Measurements from ENCODE around the gene GNB1. TPM values are rescaled to one million over a fixed set of nuclear protein-coding genes. Genes with fewer than 3 reads are reported as not detected.

GNB1 gene
- polyA plus RNA-seq, 1 of the 3 experiments (the other 2 are of a cell fraction), result 355 TPM

DNA sequence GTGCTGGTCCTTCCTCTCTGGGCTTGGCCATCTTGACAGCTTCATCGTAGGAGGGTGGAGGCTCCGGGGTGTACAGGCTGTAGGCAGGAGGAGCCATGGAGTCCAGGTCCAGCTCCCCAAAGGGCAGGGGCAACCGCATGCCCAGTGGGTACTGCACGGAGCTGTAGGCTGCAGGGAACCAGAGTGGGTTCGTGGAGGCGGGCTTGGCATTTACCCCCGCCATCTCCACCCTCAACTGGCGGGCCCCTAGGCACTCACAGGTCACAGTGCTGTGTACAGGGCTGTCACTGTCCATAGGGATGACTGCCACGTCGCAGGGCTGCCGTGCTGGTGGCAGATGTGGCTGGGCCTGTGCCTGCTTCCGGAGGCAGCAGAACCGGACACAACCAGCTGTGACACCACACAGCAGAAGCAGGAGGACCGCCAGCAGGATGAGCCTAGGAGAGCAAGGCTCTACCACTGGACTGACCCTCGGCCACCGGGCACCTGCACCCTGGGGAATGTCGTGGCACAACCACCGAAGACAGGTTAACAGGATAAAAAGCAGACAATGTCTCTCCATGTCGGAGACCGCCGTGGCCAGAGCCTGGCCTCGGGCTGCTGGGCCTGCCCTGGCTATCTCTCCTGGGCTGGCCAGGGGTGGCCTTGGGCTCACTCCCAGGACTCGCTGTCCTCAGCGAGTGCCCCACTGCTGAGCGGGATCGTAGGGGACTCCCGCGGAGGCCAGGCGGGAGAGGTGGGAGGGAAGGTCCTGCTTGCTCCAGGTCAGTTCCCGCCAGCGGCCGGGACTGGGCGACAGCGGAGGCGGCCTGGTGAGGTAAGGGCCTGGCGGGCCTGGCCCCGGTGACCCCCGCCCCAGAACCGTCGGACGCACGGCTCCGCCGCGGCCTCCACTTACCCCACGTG, 27.4 kb upstream of the GNB1 start:
- Histone ChIP-seq H3K4me1 (ENCODE audit: control insufficient read depth in 1 of 2, insufficient read depth in 2 of 2, low read depth in 1 of 2, low read length in 1 of 2) (peaks cover 0 to 19% of the 10 kb centered on the region in 2 experiments; a peak in 1 of 4 replicates), H4K20me1 (ENCODE audit: insufficient read depth) (no peaks in the 10 kb centered on the region), H3F3A (replicated peaks; ENCODE audit: insufficient read depth) (no peaks in the 10 kb centered on the region), H3K27ac (ENCODE audit: low read depth in 2 of 2, low read length in 1 of 2) (no peak overlapping the region), H3K9me2 (no peaks in the 10 kb centered on the region), H3K4me2 (peak overlapping the region; percentile 84), H3K36me3 (replicated peaks in 1 of 2; ENCODE audit: control insufficient read depth in 1 of 2, insufficient read depth in 2 of 2, low read length in 1 of 2) (no peaks in the 10 kb centered on the region), H2AFZ (ENCODE audit: low read depth) (peak overlapping the region; percentile 29; the same call in 1 of the 2 replicates), H3K79me2 (ENCODE audit: insufficient read depth) (no peaks in the 10 kb centered on the region), H3K9me3 (no peaks in the 10 kb centered on the region), H3K9ac (no peak overlapping the region), H3K27me3 (ENCODE audit: insufficient read depth) (no peaks in the 10 kb centered on the region), H3K4me3 (ENCODE audit: low read depth in 2 of 2, low read length in 1 of 2) (peak overlapping the region; percentile 58 to 64)
- TF ChIP-seq SIN3A (IDR thresholded peaks at IDR 0.05; ENCODE audit: borderline replicate concordance, low read depth, low read length) (no peak), CHD2 (IDR thresholded peaks at IDR 0.05; ENCODE audit: low read length, partially characterized antibody) (no peak), TAF1 (IDR thresholded peaks at IDR 0.05; ENCODE audit: borderline replicate concordance, low read depth, low read length) (no peak), POLR2AphosphoS5 (IDR thresholded peaks at IDR 0.05; ENCODE audit: low read depth, low read length) (no peak), FOSL2 (IDR thresholded peaks at IDR 0.05; ENCODE audit: borderline replicate concordance, low read depth) (no peak), FOXJ3 (CRISPR knock-in tag; IDR thresholded peaks at IDR 0.05) (no peak)
- TF ChIP-seq, protein P1, sequence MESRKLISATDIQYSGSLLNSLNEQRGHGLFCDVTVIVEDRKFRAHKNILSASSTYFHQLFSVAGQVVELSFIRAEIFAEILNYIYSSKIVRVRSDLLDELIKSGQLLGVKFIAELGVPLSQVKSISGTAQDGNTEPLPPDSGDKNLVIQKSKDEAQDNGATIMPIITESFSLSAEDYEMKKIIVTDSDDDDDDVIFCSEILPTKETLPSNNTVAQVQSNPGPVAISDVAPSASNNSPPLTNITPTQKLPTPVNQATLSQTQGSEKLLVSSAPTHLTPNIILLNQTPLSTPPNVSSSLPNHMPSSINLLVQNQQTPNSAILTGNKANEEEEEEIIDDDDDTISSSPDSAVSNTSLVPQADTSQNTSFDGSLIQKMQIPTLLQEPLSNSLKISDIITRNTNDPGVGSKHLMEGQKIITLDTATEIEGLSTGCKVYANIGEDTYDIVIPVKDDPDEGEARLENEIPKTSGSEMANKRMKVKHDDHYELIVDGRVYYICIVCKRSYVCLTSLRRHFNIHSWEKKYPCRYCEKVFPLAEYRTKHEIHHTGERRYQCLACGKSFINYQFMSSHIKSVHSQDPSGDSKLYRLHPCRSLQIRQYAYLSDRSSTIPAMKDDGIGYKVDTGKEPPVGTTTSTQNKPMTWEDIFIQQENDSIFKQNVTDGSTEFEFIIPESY (IDR thresholded peaks at IDR 0.05; ENCODE audit: borderline replicate concordance, low read depth), result no peak
- TF ChIP-seq, protein P2, sequence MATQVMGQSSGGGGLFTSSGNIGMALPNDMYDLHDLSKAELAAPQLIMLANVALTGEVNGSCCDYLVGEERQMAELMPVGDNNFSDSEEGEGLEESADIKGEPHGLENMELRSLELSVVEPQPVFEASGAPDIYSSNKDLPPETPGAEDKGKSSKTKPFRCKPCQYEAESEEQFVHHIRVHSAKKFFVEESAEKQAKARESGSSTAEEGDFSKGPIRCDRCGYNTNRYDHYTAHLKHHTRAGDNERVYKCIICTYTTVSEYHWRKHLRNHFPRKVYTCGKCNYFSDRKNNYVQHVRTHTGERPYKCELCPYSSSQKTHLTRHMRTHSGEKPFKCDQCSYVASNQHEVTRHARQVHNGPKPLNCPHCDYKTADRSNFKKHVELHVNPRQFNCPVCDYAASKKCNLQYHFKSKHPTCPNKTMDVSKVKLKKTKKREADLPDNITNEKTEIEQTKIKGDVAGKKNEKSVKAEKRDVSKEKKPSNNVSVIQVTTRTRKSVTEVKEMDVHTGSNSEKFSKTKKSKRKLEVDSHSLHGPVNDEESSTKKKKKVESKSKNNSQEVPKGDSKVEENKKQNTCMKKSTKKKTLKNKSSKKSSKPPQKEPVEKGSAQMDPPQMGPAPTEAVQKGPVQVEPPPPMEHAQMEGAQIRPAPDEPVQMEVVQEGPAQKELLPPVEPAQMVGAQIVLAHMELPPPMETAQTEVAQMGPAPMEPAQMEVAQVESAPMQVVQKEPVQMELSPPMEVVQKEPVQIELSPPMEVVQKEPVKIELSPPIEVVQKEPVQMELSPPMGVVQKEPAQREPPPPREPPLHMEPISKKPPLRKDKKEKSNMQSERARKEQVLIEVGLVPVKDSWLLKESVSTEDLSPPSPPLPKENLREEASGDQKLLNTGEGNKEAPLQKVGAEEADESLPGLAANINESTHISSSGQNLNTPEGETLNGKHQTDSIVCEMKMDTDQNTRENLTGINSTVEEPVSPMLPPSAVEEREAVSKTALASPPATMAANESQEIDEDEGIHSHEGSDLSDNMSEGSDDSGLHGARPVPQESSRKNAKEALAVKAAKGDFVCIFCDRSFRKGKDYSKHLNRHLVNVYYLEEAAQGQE (IDR thresholded peaks at IDR 0.05; ENCODE audit: low read depth, low read length), result no peak
- ChIA-PET CTCF (interaction anchor here (1.1 to 1.8 kb wide), 4 partner anchors 9 to 129 kb away, joined by 4 to 10 read pairs (median 6); no protein-coding TSS in a partner anchor), POLR2A (no interaction called here)
- 80% methylated on average over 14 of the region's 46 CpGs for WGBS (ENCODE audit: low lambda C conversion rate)
- no peak for DNase-seq
